Colonic mucosa (tissue), 4 donors: ENCODE measurements around the gene ACSS1. TPM values are rescaled to one million over a fixed set of nuclear protein-coding genes. Genes with fewer than 3 reads are reported as not detected.

Experiments
- DNase-seq: peaks from one replicate; pipeline ENCODE4 v3.0.0-alpha.2; 2020
- H3K27ac ChIP-seq: fragments of 200-600 bp; one replicate; pipeline ENCODE4 v1.8.0; 2021
- H3K27me3 ChIP-seq: fragments of 200-600 bp; one replicate; pipeline ENCODE4 v1.8.0; 2021
- H3K36me3 ChIP-seq: fragments of 200-600 bp; one replicate; pipeline ENCODE4 v1.8.0; 2021
- H3K4me1 ChIP-seq: fragments of 200-600 bp; one replicate; pipeline ENCODE4 v1.8.0; 2021; ENCODE audit warnings: mild to moderate bottlenecking
- H3K4me3 ChIP-seq: fragments of 200-600 bp; one replicate; pipeline ENCODE4 v1.8.0; 2021
- H3K9ac ChIP-seq, 2 donors: one replicate each; pipeline ENCODE4 v1.7.0; 2013; ENCODE audit warnings: control low read depth in 2 of 2, low read depth in 2 of 2, low read length in 2 of 2
- H3K9me3 ChIP-seq: fragments of 200-600 bp; one replicate; pipeline ENCODE4 v1.8.0; 2021
- intact Hi-C: fragments of 100-400 bp; cut with DNase I; formaldehyde crosslinking; loops from one replicate; pipeline ENCODE4 v1.14.1; 2022
- total RNA-seq, 2 donors: library from RNA; stranded (reverse); fragmentation: NEBNext Ultra II Directional in 1 of 2; extraction: Animal tissue kit (Norgen Biotek cat#: 25700) in 1 of 2; gene quantifications; one replicate each; pipeline ENCODE4 v1.2.1, GENCODE V29; 2021
- TF ChIP-seq, protein P1 (sequence below): fragments of 200-600 bp; IDR thresholded peaks from one replicate; pipeline ENCODE4 v1.8.0; 2022; ENCODE audit warnings: antibody characterized with exemption, mild to moderate bottlenecking
- donor health status: healthy.
- donor health status: DM: no; HTN: no; CAD: no.
- donor health status: DM: no; HTN: no; CAD: no.

The ACSS1 gene
- total RNA-seq, 2 donors from 2014 or later, result 29.0 to 32.0 TPM

DNA sequence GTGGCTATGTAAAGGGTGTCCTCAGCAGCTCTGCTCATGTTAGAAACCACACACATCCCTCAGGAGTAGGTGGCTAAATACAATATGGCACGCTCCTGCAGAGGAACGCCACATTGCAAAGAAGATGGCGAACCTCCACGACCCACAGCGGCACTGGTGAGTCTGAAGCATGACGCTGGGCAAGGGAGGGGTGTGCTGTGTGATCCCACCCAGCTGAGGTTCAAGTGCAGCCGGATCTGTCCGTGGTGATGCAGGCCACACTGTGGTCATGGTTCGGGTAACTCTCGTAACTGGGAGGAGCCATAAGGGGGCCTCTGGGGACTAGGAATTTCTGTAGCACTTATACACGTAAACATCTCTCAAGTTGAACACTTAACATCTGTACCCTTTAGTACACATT lies 42.0 kb downstream of the ACSS1 start:
- Histone ChIP-seq H3K27me3 (no peaks in the 10 kb centered on the region), H3K36me3 (no peaks in the 10 kb centered on the region), H3K9me3 (no peaks in the 10 kb centered on the region), H3K9ac (no peak overlapping the region), H3K27ac (no peak overlapping the region), H3K4me1 (no peaks in the 10 kb centered on the region), H3K4me3 (no peak overlapping the region)
- TF ChIP-seq, protein P1, sequence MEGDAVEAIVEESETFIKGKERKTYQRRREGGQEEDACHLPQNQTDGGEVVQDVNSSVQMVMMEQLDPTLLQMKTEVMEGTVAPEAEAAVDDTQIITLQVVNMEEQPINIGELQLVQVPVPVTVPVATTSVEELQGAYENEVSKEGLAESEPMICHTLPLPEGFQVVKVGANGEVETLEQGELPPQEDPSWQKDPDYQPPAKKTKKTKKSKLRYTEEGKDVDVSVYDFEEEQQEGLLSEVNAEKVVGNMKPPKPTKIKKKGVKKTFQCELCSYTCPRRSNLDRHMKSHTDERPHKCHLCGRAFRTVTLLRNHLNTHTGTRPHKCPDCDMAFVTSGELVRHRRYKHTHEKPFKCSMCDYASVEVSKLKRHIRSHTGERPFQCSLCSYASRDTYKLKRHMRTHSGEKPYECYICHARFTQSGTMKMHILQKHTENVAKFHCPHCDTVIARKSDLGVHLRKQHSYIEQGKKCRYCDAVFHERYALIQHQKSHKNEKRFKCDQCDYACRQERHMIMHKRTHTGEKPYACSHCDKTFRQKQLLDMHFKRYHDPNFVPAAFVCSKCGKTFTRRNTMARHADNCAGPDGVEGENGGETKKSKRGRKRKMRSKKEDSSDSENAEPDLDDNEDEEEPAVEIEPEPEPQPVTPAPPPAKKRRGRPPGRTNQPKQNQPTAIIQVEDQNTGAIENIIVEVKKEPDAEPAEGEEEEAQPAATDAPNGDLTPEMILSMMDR, result no peak
- DNase-seq, result no peak
- intact Hi-C loops, result no loop called here

GRCh38 chr20:25014816-25015215 lies 43.1 kb downstream of the ACSS1 start:
- Histone ChIP-seq H3K36me3 (no peaks in the 10 kb centered on the region), H3K4me3 (no peak overlapping the region), H3K27me3 (no peaks in the 10 kb centered on the region), H3K9ac (no peak overlapping the region), H3K9me3 (no peaks in the 10 kb centered on the region), H3K4me1 (no peaks in the 10 kb centered on the region), H3K27ac (no peak overlapping the region)
- no peak for DNase-seq
- intact Hi-C loops, result no loop called here
- TF ChIP-seq, protein P1, result no peak

GRCh38 chr20:25013478-25014380 lies 44.2 kb downstream of the ACSS1 start:
- H3K4me1 ChIP-seq, result no peaks in the 10 kb centered on the region
- TF ChIP-seq, protein P1, result no peak
- no peak overlapping the region for H3K4me3 ChIP-seq
- H3K27ac ChIP-seq, result no peak overlapping the region
- H3K9me3 ChIP-seq, result no peaks in the 10 kb centered on the region
- no peak overlapping the region for H3K9ac ChIP-seq
- DNase-seq, result no peak
- intact Hi-C loops, result no loop called here
- no peaks in the 10 kb centered on the region for H3K36me3 ChIP-seq
- no peaks in the 10 kb centered on the region for H3K27me3 ChIP-seq

- H3K9ac ChIP-seq, result no peak overlapping the region
- no peaks in the 10 kb centered on the region for H3K9me3 ChIP-seq
- H3K4me1 ChIP-seq, result no peaks in the 10 kb centered on the region
- H3K36me3 ChIP-seq, result no peaks in the 10 kb centered on the region
- H3K27ac ChIP-seq, result no peak overlapping the region
- intact Hi-C loops, result no loop called here
- H3K27me3 ChIP-seq, result no peaks in the 10 kb centered on the region
- TF ChIP-seq, protein P1, result no peak
- H3K4me3 ChIP-seq, result no peak overlapping the region
- DNase-seq, result no peak
Observed at GRCh38 chr20:25012616-25013189, 45.2 kb downstream of the ACSS1 start.

DNA sequence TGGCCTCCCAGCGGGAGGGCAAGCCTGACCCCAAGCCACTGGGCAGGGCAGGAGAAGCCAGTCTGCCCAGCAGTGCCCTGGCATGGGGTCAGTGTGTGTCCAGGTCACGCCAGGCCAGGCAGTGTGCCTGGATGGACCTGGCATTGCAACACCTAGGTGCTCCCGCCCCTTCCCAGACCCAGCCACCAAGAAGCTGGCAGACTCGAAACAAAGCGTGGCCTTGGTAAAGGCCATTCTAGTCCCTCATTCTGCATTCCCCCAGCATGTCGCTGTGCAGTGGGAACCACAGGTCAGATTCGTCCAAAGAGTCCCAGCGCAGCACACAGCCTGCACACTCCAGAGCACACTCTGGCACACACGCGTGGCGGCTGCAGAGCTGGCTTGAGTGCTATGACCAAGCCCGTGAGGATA lies 46.1 kb downstream of the ACSS1 start:
- Histone ChIP-seq H3K9me3 (no peaks in the 10 kb centered on the region), H3K36me3 (no peaks in the 10 kb centered on the region), H3K4me3 (no peak overlapping the region), H3K4me1 (no peaks in the 10 kb centered on the region), H3K27ac (no peak overlapping the region), H3K27me3 (no peaks in the 10 kb centered on the region), H3K9ac (no peak overlapping the region)
- no peak for DNase-seq
- intact Hi-C loops, result no loop called here
- TF ChIP-seq, protein P1, result no peak
